Hematopoietic multipotent progenitor cell (in vitro differentiated cells): ENCODE data around the gene CCDC171. TPM values are rescaled to one million over a fixed set of nuclear protein-coding genes. Genes with fewer than 3 reads are reported as not detected.
"Not testable (repeated sequence)": the region's sequence is repeated elsewhere in the genome, so short reads cannot be mapped to it uniquely, and the experiment has no call there.

Experiments used
- DNase-seq, 3 donors: peaks; one replicate each; pipeline ENCODE4 v3.0.0-alpha.2; 2011 to 2015; ENCODE audit warnings: low read depth in 2 of 3, low spot score in 2 of 3
- total RNA-seq: library from RNA; depleted of rRNA; stranded (reverse); fragments of >200 nt; gene quantifications from one replicate; pipeline ENCODE4 v1.2.3, GENCODE V29; 2012

The CCDC171 gene
- total RNA-seq, 1 donor: 12.4 TPM

GRCh38 chr9:15549611-15550010 is 3.2 kb upstream of the CCDC171 start:
- DNase-seq: no peak

DNA sequence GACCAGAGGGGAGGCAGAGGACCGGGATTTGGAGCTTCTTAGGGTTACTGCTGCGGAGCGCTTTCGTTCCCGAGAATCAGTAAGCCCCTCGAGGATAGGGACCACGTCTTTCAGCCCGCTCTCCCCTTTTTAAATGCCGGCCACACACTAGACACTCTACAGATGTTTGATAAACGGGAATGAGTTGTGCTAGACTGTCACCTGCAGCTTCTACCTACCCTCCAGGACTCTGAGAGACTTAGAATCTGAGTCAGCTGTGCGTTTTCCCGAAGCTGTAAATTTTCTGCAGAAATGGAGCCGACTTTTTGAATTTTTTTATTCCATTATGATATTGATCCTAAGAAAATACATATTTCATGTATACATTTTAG is 670 bp downstream of the CCDC171 start:
- DNase-seq: no peak

GRCh38 chr9:15570769-15571168 is 17.9 kb downstream of the CCDC171 start:
- no peak for DNase-seq

GRCh38 chr9:15572200-15572770 is 19.4 kb downstream of the CCDC171 start:
- no peak for DNase-seq

GRCh38 chr9:15576350-15577050 is 23.7 kb downstream of the CCDC171 start:
- no peak for DNase-seq

DNA sequence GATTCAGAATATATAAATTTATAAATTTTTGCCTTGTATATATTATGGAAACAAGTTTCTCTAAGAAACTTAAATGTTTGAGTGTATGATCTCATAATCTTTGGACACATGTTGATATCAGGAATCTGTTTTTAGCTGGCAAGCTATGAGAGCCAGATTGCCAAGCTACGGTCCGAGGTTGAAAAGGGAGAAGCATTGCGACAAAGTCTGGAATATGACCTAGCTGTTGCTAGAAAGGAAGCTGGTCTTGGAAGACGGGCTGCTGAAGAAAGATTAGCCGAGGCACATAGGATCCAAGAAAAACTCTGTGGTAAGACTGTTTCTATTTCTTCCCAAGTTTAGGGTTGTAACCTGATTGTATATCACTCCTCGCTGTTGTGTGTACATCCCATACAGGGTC is 25.9 kb downstream of the CCDC171 start:
- no peak for DNase-seq

GRCh38 chr9:15584379-15584778 is 31.5 kb downstream of the CCDC171 start:
- no peak for DNase-seq

GRCh38 chr9:15592317-15592716 is 39.5 kb downstream of the CCDC171 start:
- no peak for DNase-seq

DNA sequence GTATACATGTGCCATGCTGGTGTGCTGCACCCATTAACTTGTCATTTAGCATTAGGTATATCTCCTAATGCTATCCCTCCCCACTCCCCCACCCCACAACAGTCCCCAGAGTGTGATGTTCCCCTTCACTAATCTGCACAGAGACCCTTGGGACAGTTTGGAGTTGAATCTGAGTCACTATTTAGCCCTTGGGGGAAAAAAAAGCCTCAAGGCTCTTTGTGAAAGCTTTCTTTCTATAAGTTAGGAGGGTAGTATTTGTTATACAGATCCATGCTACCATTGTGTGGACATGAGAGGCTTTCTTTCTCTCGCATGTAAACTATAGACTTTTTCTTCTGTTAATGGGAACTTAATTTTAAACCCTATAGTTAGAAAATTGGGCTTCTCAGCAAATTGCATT is 40.1 kb downstream of the CCDC171 start:
- DNase-seq: not testable (repeated sequence)

DNA sequence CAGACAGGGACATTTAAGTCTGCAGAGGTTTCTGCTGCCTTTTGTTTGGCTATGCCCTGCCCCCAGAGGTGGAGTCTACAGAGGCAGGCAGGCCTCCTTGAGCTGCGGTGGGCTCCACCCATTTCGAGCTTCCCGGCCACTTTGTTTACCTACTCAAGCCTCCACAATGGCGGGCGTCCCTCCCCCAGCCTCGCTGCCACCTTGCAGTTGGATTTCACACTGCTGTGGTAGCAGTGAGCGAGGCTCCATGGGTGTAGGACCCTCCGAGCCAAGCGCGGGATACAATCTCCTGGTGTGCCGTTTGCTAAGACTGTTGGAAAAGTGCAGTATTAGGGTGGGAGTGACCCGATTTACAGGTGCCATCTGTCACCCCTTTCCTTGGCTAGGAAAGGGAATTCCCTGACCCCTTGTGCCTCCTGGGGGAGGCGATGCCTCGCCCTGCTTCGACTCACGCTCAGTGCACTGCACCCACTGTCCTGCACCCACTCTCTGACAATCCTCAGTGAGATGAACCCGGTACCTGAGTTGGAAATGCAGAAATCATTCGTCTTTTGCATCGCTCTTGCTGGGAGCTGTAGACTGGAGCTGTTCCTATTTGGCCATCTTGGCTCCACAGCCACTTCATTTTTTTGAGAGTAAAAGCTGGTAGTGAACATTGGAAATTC is 48.0 kb downstream of the CCDC171 start:
- DNase-seq: not testable (repeated sequence)

- DNase-seq: peak; percentile 31 to 85 (median 44)
These were observed 54.0 kb downstream of the CCDC171 start for GRCh38 chr9:15606643-15607472.

DNA sequence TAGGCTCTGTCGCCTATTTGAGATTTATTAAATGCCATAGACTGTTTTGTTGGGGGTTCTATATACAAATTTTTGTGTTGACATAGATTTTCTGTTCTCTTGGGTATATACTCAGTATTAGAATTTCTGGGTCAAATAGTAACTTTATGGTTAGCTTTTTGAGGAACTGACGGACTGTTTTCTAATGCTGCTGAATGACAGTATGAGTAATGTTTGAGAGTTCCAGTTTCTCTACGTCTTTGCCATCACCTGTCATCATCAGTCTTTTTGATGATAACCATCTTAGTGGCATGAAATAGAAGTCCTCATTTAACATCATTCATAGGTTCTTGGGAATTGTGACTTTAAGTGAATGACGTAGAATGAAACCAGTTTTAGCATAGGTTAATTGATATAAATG is 60.1 kb downstream of the CCDC171 start:
- no peak for DNase-seq

- no peak for DNase-seq
These were observed 64.9 kb downstream of the CCDC171 start for GRCh38 chr9:15617782-15618181.

DNA sequence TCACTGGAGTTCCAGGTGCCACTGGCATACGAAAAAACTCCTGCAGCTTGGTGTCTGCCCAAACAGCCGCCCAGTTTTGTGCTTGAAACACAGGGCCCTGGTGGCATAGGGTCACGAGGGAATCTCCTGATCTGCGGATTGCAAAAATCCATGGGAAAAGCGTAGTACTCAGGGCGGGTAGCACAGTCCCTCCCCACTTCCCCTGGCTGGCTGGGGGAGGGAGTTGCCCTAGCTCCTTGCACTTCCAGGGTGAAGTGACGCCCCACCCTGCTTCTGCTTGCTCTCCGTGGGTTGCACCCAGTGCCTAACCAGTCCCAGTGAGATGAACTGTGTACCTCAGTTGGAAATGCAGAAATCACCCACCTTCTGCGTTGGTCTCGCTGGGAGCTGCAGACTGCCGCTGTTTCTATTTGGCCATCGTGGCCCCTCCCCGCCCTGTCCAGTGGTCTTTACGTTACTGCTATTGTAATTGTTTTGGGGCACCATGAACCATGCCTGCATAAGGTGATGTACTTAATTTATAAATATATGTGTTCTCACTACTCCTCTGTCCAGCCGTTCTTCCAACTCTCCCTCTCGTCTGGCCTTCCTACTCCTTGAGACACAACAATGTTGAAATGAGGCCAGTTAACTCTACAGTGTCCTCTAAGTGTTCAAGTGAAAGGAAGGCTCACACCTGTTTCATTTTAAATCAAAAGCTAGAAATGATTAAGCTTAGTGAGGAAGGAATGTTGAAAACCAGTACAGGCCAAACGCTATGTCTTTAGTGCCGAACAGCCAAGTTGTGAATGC is 65.9 kb downstream of the CCDC171 start:
- DNase-seq: no peak

DNA sequence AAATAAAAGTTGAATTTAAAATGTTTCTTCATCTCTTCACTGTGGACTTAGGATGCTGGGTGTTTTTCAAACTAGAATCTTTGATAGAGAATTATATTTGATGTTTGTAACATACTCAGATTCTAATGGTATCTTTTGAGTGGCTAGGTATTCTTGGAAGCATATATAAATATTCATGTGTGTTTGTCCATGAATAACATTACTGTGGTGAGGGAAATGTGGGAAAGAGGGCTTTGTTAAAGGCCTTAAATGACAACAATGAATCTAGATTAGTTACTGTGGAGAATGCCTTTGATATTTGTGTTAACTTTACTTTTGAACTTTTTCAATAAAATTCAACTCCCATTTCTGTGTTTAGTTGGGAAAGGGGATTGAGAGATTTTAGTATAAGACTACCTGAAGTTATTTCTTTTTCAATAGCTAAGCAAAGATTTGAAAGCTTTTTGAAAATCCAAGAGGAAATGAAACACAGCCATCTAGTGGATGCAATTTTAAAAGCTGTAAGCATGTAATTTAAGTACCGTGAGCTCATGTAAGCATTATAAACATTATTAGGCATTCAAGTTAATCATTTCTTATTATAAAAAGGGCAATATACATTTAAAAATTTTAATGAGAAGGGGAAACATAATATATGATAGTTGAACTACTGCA is 69.6 kb downstream of the CCDC171 start:
- peak in 1 of 3 donors; percentile 50 for DNase-seq

- no peak for DNase-seq
These were observed 82.9 kb downstream of the CCDC171 start for GRCh38 chr9:15635752-15636151.

GRCh38 chr9:15640121-15640520 is 87.3 kb downstream of the CCDC171 start:
- DNase-seq: peak in 1 of 3 donors; percentile 24

DNA sequence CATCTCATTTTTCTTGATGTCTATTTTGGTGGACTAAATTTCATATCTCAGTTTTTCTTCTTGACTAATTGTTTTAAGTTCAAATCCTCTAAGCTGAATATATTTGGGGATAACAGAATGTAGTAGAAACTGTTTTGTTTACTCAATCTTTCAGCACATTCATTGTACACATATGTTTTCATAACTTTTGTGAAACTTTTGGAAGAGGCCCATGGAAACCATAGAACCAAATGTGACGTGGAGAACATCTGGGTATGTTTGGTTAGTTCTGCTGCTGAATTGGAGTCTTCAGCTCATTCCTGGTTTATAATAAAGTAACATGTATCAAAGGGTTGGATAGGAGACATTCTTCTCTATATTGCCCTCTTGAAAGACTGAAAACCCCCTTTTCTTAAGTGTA is 88.4 kb downstream of the CCDC171 start:
- no peak for DNase-seq

GRCh38 chr9:15642369-15642962 is 89.6 kb downstream of the CCDC171 start:
- DNase-seq: peak in 2 of 3 donors; percentile 52 to 83

DNA sequence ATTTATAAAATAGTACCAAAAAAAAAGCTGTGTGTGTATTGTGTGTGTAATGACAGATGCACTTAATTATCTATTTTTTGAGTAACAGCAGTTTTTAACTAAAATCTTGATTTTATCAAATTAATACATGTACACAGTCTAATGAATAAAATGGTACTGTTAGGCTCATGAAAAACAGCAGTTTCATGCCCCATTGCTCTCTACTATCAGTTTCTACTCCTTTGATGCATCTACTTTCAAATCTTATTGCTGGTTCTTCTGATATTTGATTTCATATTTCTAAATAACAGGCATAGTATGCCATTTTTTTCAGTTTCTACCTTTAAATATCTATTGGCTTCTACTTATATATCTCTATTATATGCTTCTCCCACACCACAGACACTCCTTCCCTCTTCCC is 117.4 kb downstream of the CCDC171 start:
- no peak for DNase-seq
